OCI-LY7 (cell line): ENCODE data around the gene TBX4. TPM values are rescaled to one million over a fixed set of nuclear protein-coding genes. Genes with fewer than 3 reads are reported as not detected.

Experiments
- BruUV-seq: library from RNA; stranded (reverse); fragments of 400-500 nt; replicated peaks from 2 replicates; lab custom pipeline; 2021; lab: Mats Ljungman, UMichigan
- CTCF ChIA-PET: fragments of 300-600 bp; sonication (Branson Sonifier 250); formaldehyde crosslinking; loops from one replicate; lab custom pipeline; 2022; ENCODE audit warnings: antibody characterized with exemption; ENCODE audit not compliant: unreplicated experiment; lab: Charles Lee
- POLR2A ChIA-PET: fragments of 300-600 bp; sonication (Branson Sonifier 250); formaldehyde crosslinking; loops from one replicate; lab custom pipeline; 2022; ENCODE audit warnings: antibody characterized with exemption; lab: Charles Lee
- DNase-seq: peaks from one replicate; pipeline ENCODE4 v3.0.0-alpha.2; 2015; ENCODE audit warnings: low spot score
- H2AFZ ChIP-seq: fragments of 200-600 bp; sonication (generic), shearing (Covaris generic); 2 replicates; pipeline ENCODE4 v1.6.1; 2014; ENCODE audit warnings: mild to moderate bottlenecking, antibody characterized with exemption, low read length, moderate library complexity
- H3K27ac ChIP-seq: fragments of 200-600 bp; sonication (generic); 2 replicates; pipeline ENCODE4 v1.5.1; 2014; ENCODE audit warnings: mixed run types, low read depth, mild to moderate bottlenecking, moderate library complexity, low read length, inconsistent platforms; ENCODE audit not compliant: poor library complexity, severe bottlenecking
- H3K36me3 ChIP-seq: fragments of 200-600 bp; sonication (generic); 2 replicates; pipeline ENCODE4 v1.6.1; 2014; ENCODE audit warnings: mild to moderate bottlenecking, antibody characterized with exemption, low read length, moderate library complexity, mixed read lengths; ENCODE audit not compliant: insufficient read depth
- H3K4me1 ChIP-seq: fragments of 200-600 bp; sonication (generic); 2 replicates; pipeline ENCODE4 v1.5.1; 2014; ENCODE audit warnings: mild to moderate bottlenecking, low read length; ENCODE audit not compliant: insufficient read depth, poor library complexity, severe bottlenecking
- H3K4me2 ChIP-seq: fragments of 200-600 bp; sonication (generic); 2 replicates; pipeline ENCODE4 v1.6.1; 2014; ENCODE audit warnings: mild to moderate bottlenecking, low read length
- H3K4me3 ChIP-seq: fragments of 200-600 bp; sonication (generic); 2 replicates; pipeline ENCODE4 v1.5.1; 2014; ENCODE audit warnings: mild to moderate bottlenecking, low read depth, low read length; ENCODE audit not compliant: poor library complexity, severe bottlenecking
- H3K79me2 ChIP-seq: fragments of 200-600 bp; sonication (generic); 2 replicates; pipeline ENCODE4 v1.6.1; 2016; ENCODE audit warnings: low read depth, mild to moderate bottlenecking, low read length, moderate library complexity, mixed read lengths; ENCODE audit not compliant: insufficient read depth
- H3K9me2 ChIP-seq: fragments of 200-600 bp; sonication (generic); 2 replicates; pipeline ENCODE4 v1.6.1; 2016; ENCODE audit warnings: mild to moderate bottlenecking, low read length, mixed read lengths; ENCODE audit not compliant: insufficient read depth
- H3K9me3 ChIP-seq: fragments of 200-600 bp; sonication (generic); 2 replicates; pipeline ENCODE4 v1.6.1; 2014; ENCODE audit warnings: mild to moderate bottlenecking, mixed run types, low read length, mixed read lengths
- H4K20me1 ChIP-seq: fragments of 200-600 bp; sonication (generic); 2 replicates; pipeline ENCODE4 v1.6.1; 2014; ENCODE audit warnings: mild to moderate bottlenecking, antibody characterized with exemption, low read length, moderate library complexity, mixed read lengths; ENCODE audit not compliant: insufficient read depth
- EZH2phosphoT487 ChIP-seq: fragments of 200-600 bp; sonication (generic); IDR thresholded peaks from 2 replicates; pipeline ENCODE4 v1.6.1; 2018; ENCODE audit warnings: low read depth, borderline replicate concordance, mild to moderate bottlenecking, mixed run types, antibody characterized with exemption, low read length, moderate library complexity, mixed read lengths
- intact Hi-C: fragments of 100-400 bp; cut with micrococcal nuclease; formaldehyde crosslinking; loops from one replicate; pipeline ENCODE4 v1.10.0; 2022; ENCODE audit not compliant: unreplicated experiment
- total RNA-seq, 2 experiments: library from RNA; depleted of rRNA in 1 of 2; stranded (reverse); fragments of >200 nt in 1 of 2; shearing (Covaris generic) in 1 of 2; gene quantifications; 2 replicates each; pipeline ENCODE4 v1.2.3, GENCODE V29; 2014 to 2022
- TF ChIP-seq, protein P1 (sequence below): fragments of 200-600 bp; sonication (generic); conservative IDR thresholded peaks from 2 replicates; pipeline ENCODE4 v1.5.1; 2014; ENCODE audit warnings: mild to moderate bottlenecking, antibody characterized with exemption, low read length, moderate library complexity, mixed read lengths

The TBX4 gene
- total RNA-seq, 2 experiments from 2014 or later, result not detected

DNA sequence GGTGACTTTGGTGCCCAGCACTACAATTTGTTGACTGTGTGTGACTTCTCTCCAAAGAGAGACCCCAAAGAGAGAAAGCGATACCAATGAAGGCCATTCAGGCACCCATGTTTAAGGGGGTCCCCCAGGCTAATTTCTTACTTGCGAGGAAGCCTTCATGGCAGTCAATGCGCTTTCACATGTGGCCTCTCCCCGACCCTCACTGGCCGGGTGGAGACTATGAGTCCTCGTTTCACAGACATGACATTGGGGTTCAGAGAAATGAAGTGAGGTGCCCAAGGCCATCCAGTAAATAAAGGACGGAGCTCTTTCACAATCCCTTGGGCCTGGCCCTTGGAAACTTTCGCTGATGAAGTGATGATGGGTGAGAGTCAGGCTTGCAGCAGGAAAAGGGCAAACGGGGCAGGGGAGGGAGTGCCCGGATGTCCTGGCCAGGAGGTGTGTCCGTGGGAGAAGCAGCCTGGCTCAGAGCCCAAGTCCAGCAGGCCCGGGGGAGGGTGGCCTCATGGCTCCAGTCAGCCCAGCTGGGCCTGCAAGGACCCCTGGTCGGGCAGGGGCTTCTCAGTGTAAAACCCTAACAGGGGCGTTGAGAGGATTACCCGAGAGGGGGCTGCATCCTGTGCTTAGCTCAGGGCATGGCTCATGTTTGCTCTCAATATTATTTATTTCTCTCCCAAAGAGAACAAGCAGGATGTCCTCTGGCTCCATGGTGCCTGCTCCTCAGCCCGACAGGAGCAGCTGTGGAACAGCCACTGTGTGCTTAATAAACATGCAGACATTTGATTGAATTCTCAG is 37.9 kb upstream of the TBX4 start:
- TF ChIP-seq, protein P1, sequence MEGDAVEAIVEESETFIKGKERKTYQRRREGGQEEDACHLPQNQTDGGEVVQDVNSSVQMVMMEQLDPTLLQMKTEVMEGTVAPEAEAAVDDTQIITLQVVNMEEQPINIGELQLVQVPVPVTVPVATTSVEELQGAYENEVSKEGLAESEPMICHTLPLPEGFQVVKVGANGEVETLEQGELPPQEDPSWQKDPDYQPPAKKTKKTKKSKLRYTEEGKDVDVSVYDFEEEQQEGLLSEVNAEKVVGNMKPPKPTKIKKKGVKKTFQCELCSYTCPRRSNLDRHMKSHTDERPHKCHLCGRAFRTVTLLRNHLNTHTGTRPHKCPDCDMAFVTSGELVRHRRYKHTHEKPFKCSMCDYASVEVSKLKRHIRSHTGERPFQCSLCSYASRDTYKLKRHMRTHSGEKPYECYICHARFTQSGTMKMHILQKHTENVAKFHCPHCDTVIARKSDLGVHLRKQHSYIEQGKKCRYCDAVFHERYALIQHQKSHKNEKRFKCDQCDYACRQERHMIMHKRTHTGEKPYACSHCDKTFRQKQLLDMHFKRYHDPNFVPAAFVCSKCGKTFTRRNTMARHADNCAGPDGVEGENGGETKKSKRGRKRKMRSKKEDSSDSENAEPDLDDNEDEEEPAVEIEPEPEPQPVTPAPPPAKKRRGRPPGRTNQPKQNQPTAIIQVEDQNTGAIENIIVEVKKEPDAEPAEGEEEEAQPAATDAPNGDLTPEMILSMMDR, result no peak
- no peak for TF ChIP-seq EZH2phosphoT487
- CTCF ChIA-PET, result no interaction called here
- POLR2A ChIA-PET, result interaction anchor here (0.6 to 0.8 kb wide), 2 partner anchors 105 to 160 kb away, joined by 3 read pairs; no protein-coding TSS in a partner anchor
- no peak overlapping the region for H3K4me3 ChIP-seq
- intact Hi-C loops, result loop anchor here (5.0 kb wide), 1 partner anchor 653 kb away; the partner anchor contains the start of gene MED13
- H3K9me3 ChIP-seq, result no peaks in the 10 kb centered on the region
- no peak overlapping the region for H3K27ac ChIP-seq
- BruUV-seq, result no TSS peak
- no peak for DNase-seq
- no peak overlapping the region for H3K4me2 ChIP-seq
- H4K20me1 ChIP-seq, result no peaks in the 10 kb centered on the region
- no peaks in the 10 kb centered on the region for H3K36me3 ChIP-seq
- H2AFZ ChIP-seq, result no peak overlapping the region
- no peaks in the 10 kb centered on the region for H3K79me2 ChIP-seq
- peaks cover 20% of the 10 kb centered on the region for H3K4me1 ChIP-seq
- H3K9me2 ChIP-seq, result no peaks in the 10 kb centered on the region

DNA sequence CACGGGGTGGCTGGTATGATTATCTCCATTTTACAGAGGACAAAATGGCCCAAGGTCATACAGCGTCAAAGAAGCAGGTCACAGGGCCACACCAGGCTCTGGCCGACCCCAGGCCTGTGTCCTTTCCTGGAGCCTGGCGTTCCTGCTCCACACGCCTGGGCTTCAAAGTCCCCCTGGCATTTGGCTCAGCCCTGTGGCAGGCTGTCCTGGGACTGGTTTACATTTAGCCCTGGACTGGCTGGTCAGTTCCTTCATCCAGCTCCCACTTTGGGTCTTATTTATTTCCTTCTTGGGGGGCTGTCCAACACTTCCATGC is 37.3 kb upstream of the TBX4 start:
- DNase-seq, result no peak
- no peak overlapping the region for H3K4me3 ChIP-seq
- peaks cover 20% of the 10 kb centered on the region for H3K4me1 ChIP-seq
- no peak for TF ChIP-seq EZH2phosphoT487
- TF ChIP-seq, protein P1, result no peak
- intact Hi-C loops, result loop anchor here (5.0 kb wide), 1 partner anchor 652 kb away; the partner anchor contains the start of gene MED13
- H3K9me3 ChIP-seq, result no peaks in the 10 kb centered on the region
- H3K36me3 ChIP-seq, result no peaks in the 10 kb centered on the region
- H3K9me2 ChIP-seq, result no peaks in the 10 kb centered on the region
- no peaks in the 10 kb centered on the region for H4K20me1 ChIP-seq
- POLR2A ChIA-PET, result interaction anchor here (0.6 kb wide), 1 partner anchor 105 kb away, joined by 3 read pairs; no protein-coding TSS in a partner anchor
- H3K79me2 ChIP-seq, result no peaks in the 10 kb centered on the region
- CTCF ChIA-PET, result no interaction called here
- no peak overlapping the region for H2AFZ ChIP-seq
- no TSS peak for BruUV-seq
- no peak overlapping the region for H3K4me2 ChIP-seq
- no peak overlapping the region for H3K27ac ChIP-seq
